IPS-15b (cell line): ENCODE data around the gene ARHGEF19.
"Not testable (repeated sequence)": the region's sequence is repeated elsewhere in the genome, so short reads cannot be mapped to it uniquely, and the experiment has no call there.

Source experiments
- H3K27me3 ChIP-seq: one replicate; pipeline ENCODE4 v1.6.1; 2013; ENCODE audit warnings: low read length; ENCODE audit not compliant: control insufficient read depth, insufficient read depth
- H3K36me3 ChIP-seq: one replicate; pipeline ENCODE4 v1.6.1; 2013; ENCODE audit warnings: low read length; ENCODE audit not compliant: control insufficient read depth, insufficient read depth
- H3K4me1 ChIP-seq: one replicate; pipeline ENCODE4 v1.6.1; 2013; ENCODE audit warnings: mild to moderate bottlenecking, low read length; ENCODE audit not compliant: control insufficient read depth, insufficient read depth
- H3K4me3 ChIP-seq: one replicate; pipeline ENCODE4 v1.5.1; 2013; ENCODE audit warnings: low read depth, low read length
- H3K9ac ChIP-seq: one replicate; pipeline ENCODE4 v1.6.1; 2013; ENCODE audit warnings: low read depth, mild to moderate bottlenecking, low read length
- H3K9me3 ChIP-seq: one replicate; pipeline ENCODE4 v1.6.1; 2013; ENCODE audit warnings: mild to moderate bottlenecking, low read length; ENCODE audit not compliant: control insufficient read depth, insufficient read depth

ARHGEF19 gene

GRCh38 chr1:16164213-16165072 lies 48.0 kb downstream of the ARHGEF19 start:
- Histone ChIP-seq H3K27me3 (peaks cover 10% of the 10 kb centered on the region), H3K9ac (no peak overlapping the region), H3K36me3 (no peaks in the 10 kb centered on the region), H3K4me3 (no peak overlapping the region), H3K9me3 (no peaks in the 10 kb centered on the region), H3K4me1 (peaks cover 7% of the 10 kb centered on the region)

GRCh38 chr1:16163608-16164212 lies 48.7 kb downstream of the ARHGEF19 start:
- H3K9ac ChIP-seq, H3K9me3 ChIP-seq, H3K36me3 ChIP-seq, H3K4me1 ChIP-seq, H3K27me3 ChIP-seq, H3K4me3 ChIP-seq: not testable (repeated sequence)

- H3K36me3 ChIP-seq = peaks cover 3% of the 10 kb centered on the region
- no peak overlapping the region for H3K9ac ChIP-seq
- H3K9me3 ChIP-seq = no peaks in the 10 kb centered on the region
- peaks cover 13% of the 10 kb centered on the region for H3K27me3 ChIP-seq
- peak overlapping the region; percentile 56 for H3K4me3 ChIP-seq
- H3K4me1 ChIP-seq = peaks cover 7% of the 10 kb centered on the region
Observed at GRCh38 chr1:16162163-16162822, 50.2 kb downstream of the ARHGEF19 start.

- H3K4me1 ChIP-seq = peaks cover 10% of the 10 kb centered on the region
- H3K9ac ChIP-seq = no peak overlapping the region
- peaks cover 19% of the 10 kb centered on the region for H3K27me3 ChIP-seq
- no peaks in the 10 kb centered on the region for H3K9me3 ChIP-seq
- H3K4me3 ChIP-seq = peak overlapping the region; percentile 56
- H3K36me3 ChIP-seq = peaks cover 3% of the 10 kb centered on the region
Observed at GRCh38 chr1:16161717-16162116, 50.7 kb downstream of the ARHGEF19 start.

GRCh38 chr1:16158993-16159831 lies 53.2 kb downstream of the ARHGEF19 start:
- Histone ChIP-seq H3K4me3 (no peak overlapping the region), H3K9me3 (no peaks in the 10 kb centered on the region), H3K9ac (no peak overlapping the region), H3K27me3 (peaks cover 25% of the 10 kb centered on the region), H3K4me1 (peaks cover 8% of the 10 kb centered on the region), H3K36me3 (peaks cover 3% of the 10 kb centered on the region)

- peaks cover 3% of the 10 kb centered on the region for H3K36me3 ChIP-seq
- H3K9ac ChIP-seq = no peak overlapping the region
- H3K27me3 ChIP-seq = peaks cover 25% of the 10 kb centered on the region
- H3K9me3 ChIP-seq = no peaks in the 10 kb centered on the region
- H3K4me3 ChIP-seq = no peak overlapping the region
- H3K4me1 ChIP-seq = peaks cover 17% of the 10 kb centered on the region
Observed at GRCh38 chr1:16158025-16158424, 54.4 kb downstream of the ARHGEF19 start.

GRCh38 chr1:16156848-16157495 lies 55.5 kb downstream of the ARHGEF19 start:
- Histone ChIP-seq H3K27me3 (peaks cover 24% of the 10 kb centered on the region), H3K4me1 (peaks cover 21% of the 10 kb centered on the region), H3K9me3 (no peaks in the 10 kb centered on the region), H3K9ac (no peak overlapping the region), H3K4me3 (no peak overlapping the region), H3K36me3 (peaks cover 3% of the 10 kb centered on the region)

- Histone ChIP-seq H3K4me3 (peak within 1 kb of the TSS; percentile 70), H3K4me1 (peaks cover 23% of the 10 kb centered on the region), H3K27me3 (peaks cover 16% of the 10 kb centered on the region), H3K9me3 (no peaks in the 10 kb centered on the region), H3K9ac (peak within 1 kb of the TSS; percentile 65), H3K36me3 (peaks cover 6% of the 10 kb centered on the region)
Observed at GRCh38 chr1:16155537-16156410, 56.7 kb downstream of the ARHGEF19 start, which contains the start of gene EPHA2. Gene EPHA2 (minus strand): TSS chr1:16156069. CDS start chr1:16155932, 137 bp downstream.

GRCh38 chr1:16153999-16154673 lies 58.3 kb downstream of the ARHGEF19 start:
- H3K36me3 ChIP-seq = peaks cover 15% of the 10 kb centered on the region
- H3K9ac ChIP-seq = no peak overlapping the region
- H3K27me3 ChIP-seq = peaks cover 16% of the 10 kb centered on the region
- H3K9me3 ChIP-seq = no peaks in the 10 kb centered on the region
- H3K4me3 ChIP-seq = peak overlapping the region; percentile 70
- peaks cover 23% of the 10 kb centered on the region for H3K4me1 ChIP-seq
